Activated gamma-delta T cell (primary cell): ENCODE data around the gene NYAP2.

Source experiments
- DNase-seq: peaks from one replicate; lab custom pipeline; 2025; lab: John Stamatoyannopoulos, UW
- total RNA-seq, 2 donors: gene quantifications; one replicate each; lab custom pipeline; 2026; lab: John Stamatoyannopoulos, UW

The NYAP2 gene
- total RNA-seq: 0.04 to 0.31 reads per million in 2 donors

DNA sequence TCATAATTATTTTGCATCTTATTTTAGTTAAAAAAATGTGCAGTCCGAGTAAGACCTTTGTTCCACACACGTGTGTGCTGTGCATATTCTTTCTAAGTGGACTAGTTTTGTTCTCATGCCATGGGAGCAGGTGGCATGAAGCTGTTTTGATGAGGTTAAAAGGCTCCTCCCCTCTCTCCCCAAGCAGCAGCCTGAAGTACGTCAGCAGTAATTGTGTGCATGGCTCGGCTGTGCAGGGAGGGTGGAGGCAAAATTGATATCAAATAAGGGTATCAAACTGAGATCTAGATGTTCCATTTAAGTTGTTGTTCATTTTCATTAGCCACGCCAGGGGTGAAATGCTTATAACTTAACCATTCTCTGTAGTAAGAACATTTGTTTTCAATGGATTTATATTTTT is at the start of gene NYAP2:
TSS of gene NYAP2 (plus strand) at position 207 of the 400 bp plus-strand sequence. CDS start 9,171 bp downstream, outside the sequence.
- no peak for DNase-seq

DNA sequence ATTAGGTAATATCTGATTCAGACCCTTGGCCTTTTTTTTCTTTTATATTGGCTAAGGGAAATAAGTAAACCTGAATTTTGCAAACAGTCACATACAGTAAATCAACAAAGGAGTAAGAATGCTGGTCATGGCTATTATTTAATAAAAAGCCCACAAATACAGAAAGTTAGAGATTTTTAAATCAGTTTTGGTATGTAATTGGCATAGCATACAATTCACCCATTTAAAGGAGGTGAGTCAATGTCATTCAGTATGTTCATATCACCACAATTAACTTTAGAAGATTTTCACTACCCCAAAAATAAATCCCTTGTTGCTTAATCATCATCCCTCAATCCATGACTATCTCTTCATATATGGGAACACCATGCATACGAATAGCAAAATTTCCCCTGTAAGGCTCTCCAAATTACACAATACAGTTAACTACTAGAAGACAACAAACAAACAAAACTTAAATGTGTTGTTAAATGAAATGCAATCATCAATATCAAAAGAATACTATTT is 45.9 kb upstream of the NYAP2 start:
- DNase-seq: no peak

DNA sequence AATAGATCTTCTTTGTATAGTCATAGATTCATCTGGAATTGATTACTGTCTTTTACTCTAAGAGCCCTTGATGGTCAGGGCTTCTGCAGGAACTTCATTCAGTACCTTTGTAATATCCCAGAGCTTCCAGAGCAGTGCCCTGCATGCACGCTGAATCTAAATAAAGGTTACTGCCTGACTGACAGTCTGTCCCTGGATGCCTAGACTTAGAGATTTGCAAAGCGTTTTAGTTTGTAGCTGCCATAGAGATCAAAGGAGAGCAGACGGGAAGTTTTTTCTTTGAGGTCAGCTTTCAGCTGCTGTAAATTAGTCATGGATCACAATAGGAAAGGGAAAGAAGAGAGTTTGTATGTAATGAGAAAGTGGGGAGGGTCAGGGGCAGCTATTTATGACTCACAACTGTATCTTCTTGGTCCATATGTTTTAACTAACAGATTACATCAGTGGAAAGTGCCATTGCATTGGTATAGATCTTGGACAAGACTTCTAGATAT is 45.2 kb upstream of the NYAP2 start:
- no peak for DNase-seq

DNA sequence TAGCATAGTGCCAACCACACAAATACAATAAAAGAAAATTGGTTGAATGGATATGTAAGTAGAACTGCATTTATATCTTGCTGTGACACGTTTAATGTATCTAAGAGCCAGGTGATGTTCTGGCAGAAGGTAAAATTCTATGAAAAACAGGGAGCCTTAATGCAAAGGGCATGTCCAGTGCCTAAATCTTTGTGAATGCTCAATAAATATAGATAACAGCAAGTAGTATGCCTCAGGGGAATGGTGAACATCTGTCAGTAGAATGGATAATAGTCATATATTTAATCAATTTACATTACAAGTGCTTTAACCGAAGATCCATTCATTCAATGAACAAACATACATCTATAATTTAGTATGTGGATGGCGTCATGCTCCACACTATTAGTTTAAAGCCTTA is 43.7 kb upstream of the NYAP2 start:
- no peak for DNase-seq

DNA sequence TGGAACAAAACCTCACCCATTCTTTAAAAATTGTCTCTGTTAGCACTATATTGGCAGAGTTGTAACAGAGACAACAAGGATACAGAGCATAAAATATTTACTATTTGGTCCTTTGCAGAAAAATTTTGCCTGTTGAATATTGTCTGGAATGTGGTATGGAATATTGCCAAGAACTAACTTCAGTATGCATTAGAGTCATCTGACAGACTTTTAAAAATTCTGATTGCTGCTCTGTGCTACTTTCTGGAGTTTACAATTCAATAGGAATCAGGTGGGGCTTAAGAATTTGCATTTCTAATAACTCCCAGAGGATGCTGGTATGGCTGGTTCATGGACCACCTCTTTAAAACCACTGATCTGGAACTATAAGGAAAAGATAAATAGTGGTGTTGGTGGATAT is 32.8 kb upstream of the NYAP2 start:
- no peak for DNase-seq

DNA sequence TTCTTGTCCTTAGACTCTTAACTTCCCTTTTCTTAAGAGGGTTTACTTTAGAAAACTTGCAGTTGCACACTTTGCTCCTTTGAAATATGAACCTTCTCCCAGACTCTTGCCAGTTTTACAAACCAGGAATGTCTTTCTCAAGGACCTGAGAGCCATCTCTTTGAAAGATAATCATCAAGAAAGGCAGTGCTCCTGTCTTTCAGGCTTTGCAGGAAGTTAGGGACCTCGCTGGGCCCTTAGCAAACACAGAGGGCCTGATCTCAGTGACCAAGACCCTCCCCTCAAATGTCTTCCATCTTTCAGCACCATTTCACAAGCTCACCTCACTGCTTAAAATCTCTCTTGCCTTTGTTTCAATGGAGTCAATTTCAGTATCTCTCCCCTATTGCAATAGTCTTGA is 32.0 kb upstream of the NYAP2 start:
- DNase-seq: no peak

DNA sequence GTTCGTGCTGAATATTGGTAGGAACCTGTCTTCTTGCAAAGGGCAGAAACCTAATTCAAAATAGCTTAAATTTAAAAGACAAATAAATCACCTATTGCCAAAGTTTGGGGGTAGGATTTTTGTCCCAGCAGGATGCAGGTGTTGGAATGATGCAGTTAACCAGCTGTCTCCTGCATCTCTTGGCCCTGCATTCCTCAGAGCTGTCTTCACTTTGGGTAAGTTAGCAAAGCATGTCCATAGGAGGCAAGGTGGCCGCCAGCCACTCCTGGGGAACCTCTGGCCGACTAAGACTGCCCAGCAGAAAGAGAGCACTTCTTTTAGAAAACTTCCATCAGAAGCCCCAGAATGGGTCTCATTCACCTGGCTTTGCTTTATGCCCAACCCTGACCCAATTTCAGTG is 20.5 kb upstream of the NYAP2 start:
- no peak for DNase-seq

DNA sequence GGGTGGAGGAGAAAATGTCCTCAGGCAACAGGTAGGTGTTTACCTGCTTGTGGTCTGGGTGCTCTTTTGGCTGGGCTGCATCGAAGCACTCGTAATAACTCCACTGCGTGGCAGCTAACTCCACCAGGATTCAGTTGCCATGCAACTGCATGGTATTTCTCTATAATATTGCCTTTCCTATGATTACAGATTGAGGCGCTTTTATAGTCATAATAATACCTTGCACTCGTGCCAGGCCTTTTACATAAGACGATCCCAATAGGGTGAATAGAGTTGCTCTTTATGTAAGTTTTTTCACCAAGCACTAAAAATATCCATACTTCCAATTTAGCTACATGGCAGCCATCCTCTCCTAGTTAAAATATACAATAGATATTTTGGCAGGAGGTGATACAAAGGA is 19.7 kb upstream of the NYAP2 start:
- DNase-seq: no peak

DNA sequence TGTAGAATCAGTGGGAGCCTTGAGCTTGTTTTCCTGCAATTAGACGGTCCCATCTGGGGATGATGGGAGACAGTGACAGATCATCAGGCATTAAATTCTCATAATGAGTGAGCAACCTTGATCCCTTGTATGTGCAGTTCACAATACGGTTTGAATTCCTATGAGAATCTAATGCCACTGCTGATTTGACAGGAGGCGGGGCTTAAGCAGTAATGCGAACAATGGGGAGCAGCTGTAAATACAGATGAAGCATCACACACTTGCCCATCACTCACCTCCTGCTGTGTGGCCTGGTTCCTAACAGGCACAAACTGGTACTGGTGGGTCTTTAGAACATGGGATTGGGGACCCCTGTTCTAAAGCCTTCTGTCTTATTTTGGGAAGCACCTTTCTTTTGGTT is 17.9 kb upstream of the NYAP2 start:
- DNase-seq: no peak

DNA sequence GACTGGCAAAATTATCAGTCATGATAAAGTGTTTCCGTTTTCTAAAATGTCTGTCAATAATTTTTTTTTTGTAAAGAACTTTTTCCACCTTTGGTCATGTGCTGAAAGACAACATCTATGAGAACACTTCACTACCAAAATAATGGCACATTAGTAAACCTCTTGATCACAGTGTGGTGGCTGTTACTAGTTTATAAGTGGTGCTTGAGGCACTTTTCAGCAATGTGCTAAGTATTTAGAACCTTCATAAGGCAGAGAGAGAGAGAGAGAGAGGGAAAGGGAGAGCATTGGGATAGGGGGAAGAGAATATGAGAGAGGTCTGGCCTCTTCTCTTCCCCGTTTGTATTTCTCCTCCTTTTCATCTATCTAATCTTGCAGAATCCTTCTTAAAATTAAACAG is 1.1 kb upstream of the NYAP2 start:
- DNase-seq: no peak

DNA sequence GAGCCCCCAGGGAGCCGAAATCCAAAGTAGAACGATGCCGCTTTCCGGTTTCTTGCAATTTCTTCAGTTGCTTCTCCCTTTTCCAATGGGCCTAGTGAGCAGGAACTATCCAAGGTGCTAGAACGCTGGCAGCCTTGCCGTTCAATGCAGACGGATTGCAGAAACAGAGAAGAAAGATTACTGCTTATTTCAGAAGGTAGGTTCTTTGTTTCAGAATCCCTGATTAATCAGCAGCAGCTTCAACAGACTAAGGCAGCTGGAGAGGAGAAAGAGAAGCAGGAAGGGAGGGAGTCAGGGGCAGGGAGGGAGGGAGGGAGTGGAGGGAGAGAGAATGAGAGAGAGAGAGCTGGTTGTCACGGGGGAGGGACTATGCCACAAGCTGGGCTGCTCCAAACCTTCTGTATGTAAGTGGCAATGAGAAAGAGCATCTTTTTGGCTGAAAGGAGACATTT is 576 bp downstream of the NYAP2 start:
- no peak for DNase-seq

DNA sequence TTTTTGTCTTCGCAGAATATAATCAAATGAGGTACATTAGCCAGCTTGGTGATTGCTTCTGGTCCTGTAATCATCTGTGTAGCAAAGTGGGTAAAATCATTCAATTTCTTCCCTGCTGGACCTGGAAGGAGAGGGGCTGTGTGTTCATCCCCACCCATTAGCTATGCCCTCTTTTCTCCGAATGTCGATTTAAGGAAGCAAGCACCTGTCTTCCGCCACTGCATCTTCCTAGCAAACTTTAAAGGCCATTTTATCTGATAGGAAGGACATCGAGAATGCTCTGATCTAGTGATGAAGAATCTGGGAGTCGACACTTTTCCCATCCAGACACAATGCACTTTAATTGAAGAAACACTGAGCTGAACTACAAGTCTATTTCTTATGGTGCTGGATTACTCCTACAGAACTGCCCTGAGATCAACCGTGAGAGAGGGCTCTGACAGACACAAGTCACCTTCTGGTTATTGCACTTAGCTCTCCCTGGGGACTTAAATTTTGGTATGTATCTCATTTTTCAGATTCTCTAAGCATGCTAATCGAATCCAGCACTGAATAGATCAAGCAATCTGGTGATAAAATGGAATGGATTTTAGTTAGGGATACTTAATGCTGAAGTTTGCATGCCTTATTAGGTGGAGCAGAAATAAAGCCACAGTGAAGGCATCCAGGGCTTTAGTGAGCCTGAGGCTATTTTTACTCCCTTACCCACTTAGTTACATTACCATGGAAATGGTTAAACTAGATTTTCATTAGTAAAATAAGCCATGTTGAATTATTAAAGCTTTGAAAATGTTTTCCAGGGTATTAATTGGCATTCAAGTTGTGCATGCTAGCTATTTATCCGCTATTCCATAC is 1.3 kb downstream of the NYAP2 start:
- DNase-seq: no peak

DNA sequence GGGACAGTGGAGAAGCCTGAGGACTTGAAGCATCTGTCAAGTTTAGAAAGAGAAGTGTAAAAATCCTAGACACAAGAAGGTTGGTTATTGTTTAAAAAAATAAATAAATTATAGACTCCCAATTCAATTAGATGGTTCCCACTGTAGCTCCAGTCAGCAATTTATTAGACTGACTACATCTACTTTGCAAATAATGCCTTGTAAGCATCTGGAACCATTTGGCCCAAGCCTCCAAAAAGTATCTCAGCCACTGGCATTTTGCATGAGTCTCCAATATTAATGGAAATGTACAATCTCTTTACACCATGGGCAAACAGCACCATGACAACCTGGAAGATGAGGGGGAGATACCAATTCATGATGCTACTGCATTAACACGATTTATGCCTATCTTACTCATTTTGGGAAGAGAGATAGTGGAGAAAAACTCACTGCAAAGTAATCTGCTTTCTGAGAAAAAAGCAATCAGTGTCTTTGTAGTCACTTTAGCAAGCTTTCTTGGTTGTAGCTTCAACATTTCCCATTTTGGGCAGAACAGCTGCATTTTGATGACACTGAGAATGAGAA is 2.8 kb downstream of the NYAP2 start:
- DNase-seq: no peak

DNA sequence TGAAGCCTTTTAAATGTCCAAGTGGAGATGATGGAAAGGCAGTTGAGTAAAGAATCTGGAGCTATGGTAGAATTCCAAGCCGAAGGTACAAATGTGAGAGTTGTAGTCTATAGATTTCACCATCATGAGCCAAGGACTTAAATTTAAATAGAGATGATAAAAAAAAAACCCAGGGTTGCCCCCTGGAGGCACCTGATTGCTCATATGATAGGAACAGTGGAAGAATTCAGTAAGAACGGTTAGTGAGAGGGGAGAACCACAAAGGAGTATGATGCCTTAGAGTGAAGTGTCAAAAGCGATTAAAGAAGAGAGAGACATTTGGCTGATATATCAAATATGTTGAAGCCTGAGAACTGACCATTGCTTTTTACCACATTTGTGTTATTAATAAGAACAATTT is 11.9 kb downstream of the NYAP2 start:
- DNase-seq: no peak

DNA sequence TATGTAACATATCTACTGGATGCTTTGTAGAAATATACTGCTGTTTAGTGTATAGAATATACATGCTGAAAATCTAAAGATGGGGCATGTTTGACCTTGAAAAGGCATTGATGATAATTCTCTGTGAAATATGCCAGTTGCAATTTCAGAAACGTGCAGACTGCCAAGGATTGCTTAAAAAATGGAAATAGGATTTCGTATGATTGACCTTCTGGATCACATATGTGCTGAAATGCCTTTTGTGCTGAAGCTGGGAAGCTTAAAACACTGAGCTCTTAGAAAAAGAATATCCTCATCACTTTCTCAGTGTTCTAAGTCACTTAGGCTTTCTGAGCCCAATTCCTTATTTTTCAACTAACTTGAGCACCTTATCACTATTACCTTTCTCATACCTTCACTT is 14.3 kb downstream of the NYAP2 start:
- DNase-seq: no peak

DNA sequence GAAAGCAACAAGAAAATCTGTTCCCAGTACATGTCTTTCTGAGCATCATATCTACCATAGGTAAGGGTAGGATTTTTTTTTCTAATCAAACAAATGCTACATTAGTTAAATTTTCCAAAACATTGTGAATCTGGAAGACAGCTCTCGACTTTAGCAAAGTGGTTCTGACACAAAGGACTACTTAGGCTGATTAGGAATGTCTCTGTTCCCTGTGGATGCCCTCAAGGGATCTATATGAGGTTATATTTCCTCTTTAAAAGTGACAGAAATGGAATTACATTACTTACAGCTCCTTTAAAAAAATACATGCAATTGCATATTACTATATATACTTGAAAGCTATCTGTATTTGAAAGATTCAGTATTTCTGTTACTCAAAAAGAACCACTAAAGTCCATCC is 15.4 kb downstream of the NYAP2 start:
- DNase-seq: no peak

DNA sequence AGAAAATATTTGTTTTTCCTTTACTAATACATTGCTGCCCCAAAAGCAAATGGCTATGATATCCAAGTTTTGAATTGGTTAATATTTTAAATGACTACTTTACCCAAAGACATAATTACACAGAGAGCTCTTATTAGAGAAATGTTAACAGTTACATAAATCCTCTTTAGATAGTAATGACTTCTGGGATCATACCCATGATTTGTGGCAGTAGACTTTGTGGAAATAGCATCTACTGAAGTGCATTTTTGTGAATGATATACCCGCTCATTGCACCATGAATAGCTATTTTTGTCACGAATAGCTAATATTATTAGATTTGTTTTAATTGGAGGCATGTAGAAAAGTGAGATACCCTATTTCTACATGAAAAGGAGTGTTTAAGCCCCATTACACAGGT is 15.8 kb downstream of the NYAP2 start:
- no peak for DNase-seq

DNA sequence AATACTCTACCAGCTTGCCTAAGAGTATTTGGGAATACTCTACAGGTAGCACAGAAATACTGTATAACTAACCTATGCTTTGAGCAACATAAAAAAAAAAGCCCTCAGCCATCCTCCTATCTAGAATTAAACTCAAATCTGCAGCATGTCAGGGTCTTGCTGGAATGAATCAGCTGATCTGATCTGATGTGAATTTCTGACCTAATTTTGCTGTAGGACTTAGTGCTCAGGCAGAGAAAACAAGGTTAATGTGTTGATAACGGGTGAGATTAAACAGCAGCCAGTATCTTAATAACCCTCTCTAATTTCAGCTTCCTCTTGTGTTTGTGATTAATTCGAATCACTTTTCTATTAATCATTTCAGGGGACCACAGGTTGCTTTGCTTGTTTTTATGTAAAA is 16.3 kb downstream of the NYAP2 start:
- DNase-seq: no peak

DNA sequence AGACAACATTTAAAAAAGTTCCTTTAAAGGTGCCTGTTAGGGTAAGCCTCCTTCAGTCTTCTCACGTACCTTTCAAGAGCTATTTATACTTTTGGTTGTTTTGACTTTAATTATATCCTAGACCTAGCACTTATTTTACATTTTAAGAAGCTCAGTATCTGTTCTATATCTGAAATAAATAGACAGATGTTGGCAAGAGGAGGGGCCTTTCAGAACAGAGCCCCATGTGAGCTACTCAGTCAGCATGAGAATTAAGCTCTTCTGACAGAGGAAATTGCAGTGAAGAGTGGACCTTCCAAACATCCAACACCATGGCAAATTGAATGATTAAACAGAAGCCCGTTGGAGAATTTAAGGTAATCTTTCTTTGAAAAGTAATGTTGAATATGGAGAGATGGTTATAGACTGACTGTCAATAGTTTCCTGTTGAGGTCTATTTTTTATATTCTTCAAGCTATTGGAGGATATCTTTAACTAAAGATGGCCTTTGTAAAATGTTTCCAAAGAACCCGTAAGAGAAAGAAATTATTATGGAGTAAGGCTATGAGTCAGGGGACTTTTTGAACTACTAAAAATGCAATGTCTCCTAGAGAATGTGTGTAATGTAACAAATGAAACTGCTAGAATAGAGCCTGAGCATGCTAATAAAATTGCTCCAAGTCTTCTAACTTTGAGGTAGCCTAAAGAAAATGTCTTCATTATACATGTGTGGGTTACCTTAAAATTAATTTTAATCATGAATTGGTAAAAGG is 17.3 kb downstream of the NYAP2 start:
- no peak for DNase-seq

DNA sequence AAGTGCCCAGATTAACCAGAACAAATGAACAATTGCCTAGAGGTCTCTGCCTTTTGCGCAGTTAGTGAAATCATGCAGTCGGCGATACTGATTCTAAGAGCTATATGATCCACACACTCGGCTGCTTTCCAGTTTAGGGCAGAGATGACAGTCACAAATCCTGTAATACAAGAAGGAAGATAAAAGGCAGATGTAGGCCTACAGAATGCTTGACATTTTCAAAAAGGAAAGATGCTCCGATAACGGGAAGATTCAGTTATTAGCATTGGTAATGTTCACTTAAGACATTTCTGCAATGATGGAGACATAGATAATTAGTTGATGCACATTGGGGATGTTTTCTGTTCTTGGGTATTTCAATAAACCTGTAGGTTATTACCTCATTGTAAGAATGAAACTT is 19.5 kb downstream of the NYAP2 start:
- DNase-seq: no peak

DNA sequence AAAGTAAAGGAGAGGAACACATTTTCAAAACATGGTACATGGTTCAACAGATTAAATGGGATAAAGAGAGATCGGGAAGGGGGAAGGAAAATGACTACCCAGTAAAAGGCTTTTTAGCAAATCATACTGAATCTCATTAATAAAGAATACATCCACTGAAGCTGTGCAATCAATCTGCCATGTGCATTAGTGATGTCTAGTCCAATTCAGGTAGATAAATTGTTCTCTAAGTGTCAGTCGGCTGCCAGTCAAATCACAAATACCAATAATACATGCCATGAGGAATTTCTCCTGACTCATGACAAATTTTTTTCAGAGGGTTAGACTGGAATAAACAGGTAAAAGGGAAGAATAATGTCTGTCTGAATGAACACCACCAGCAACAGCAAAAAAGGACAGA is 22.6 kb downstream of the NYAP2 start:
- DNase-seq: no peak

DNA sequence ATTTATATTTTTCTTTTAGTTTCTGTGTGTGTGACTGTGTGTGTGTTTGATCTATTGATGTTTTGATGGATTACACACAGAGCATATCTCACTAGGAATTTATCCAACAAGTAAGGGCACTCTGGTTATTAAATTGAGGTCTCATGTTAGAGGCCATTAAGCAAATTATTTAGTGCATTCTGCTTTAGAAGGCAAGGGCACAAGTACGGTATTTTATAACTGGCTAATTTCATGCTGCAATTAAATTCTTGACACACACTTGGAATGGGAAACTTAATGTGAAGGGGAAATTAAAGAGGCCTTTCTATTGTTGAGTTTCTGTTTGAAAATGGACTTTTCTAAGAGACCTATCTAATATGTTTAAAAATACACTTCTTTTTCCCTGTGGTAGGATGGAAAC is 25.8 kb downstream of the NYAP2 start:
- no peak for DNase-seq

DNA sequence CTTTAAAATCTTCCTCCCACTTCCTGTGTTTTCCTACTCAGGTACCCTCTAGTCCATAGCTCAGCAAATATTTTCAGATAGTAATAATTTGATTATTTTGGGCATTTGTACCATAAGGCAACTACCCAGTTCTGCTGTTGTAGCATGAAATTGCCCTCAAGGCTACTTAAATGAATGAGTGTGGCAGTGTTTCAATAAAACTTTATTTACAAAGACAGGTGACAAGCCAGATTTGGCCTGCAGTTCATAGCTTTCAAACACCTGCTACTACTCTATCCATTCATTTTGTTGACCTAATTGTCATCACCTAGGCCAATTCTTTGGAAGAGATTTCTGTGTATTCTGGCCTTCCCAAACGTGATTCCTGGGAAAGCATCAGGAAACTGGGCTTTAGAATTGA is 28.9 kb downstream of the NYAP2 start:
- no peak for DNase-seq
